Measurements from ENCODE around the gene SHISAL1.

GRCh38 chr22:44200855-44201550 is 111.7 kb downstream of the SHISAL1 start:
- no peak for TF ChIP-seq EZH2 (IDR thresholded peaks at IDR 0.05; ENCODE audit: insufficient read depth, poor library complexity, severe bottlenecking)
- TF ChIP-seq EZH2phosphoT487 (IDR thresholded peaks at IDR 0.05; ENCODE audit: insufficient read depth, low read depth) = no peak
